VCaP (cell line): ENCODE measurements around the gene AHCTF1.
"Not testable (repeated sequence)": the region's sequence is repeated elsewhere in the genome, so short reads cannot be mapped to it uniquely, and the experiment has no call there.

Experiments
- H3K27ac ChIP-seq: fragments of 450-650 bp; 2 replicates; pipeline ENCODE4 v1.5.1; 2017
- TF ChIP-seq, protein P1 (sequence below): fragments of 450-650 bp; conservative IDR thresholded peaks from 2 replicates; pipeline ENCODE4 v1.5.1; 2017; ENCODE audit warnings: mild to moderate bottlenecking, moderate library complexity

AHCTF1 gene

DNA sequence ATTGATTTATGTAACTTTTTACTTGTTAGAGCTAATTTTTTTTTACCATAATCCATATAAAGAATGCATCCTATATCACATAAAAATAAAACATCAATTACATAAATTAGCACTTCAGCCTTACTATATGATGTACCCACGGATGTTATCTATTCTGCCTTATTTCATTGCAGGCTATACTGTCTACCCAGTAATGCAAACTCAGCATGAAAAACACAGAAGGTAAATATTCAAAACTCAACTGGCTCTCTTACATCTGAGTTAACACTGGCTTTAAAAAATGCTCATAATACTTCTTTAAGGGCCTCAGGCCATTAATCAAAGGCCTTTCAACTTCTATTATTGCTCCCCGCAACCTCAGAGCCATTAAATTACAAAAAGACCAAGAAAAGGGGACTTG, 65.8 kb downstream of the AHCTF1 start:
- TF ChIP-seq, protein P1, sequence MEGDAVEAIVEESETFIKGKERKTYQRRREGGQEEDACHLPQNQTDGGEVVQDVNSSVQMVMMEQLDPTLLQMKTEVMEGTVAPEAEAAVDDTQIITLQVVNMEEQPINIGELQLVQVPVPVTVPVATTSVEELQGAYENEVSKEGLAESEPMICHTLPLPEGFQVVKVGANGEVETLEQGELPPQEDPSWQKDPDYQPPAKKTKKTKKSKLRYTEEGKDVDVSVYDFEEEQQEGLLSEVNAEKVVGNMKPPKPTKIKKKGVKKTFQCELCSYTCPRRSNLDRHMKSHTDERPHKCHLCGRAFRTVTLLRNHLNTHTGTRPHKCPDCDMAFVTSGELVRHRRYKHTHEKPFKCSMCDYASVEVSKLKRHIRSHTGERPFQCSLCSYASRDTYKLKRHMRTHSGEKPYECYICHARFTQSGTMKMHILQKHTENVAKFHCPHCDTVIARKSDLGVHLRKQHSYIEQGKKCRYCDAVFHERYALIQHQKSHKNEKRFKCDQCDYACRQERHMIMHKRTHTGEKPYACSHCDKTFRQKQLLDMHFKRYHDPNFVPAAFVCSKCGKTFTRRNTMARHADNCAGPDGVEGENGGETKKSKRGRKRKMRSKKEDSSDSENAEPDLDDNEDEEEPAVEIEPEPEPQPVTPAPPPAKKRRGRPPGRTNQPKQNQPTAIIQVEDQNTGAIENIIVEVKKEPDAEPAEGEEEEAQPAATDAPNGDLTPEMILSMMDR, result no peak
- H3K27ac ChIP-seq, result no peak overlapping the region

DNA sequence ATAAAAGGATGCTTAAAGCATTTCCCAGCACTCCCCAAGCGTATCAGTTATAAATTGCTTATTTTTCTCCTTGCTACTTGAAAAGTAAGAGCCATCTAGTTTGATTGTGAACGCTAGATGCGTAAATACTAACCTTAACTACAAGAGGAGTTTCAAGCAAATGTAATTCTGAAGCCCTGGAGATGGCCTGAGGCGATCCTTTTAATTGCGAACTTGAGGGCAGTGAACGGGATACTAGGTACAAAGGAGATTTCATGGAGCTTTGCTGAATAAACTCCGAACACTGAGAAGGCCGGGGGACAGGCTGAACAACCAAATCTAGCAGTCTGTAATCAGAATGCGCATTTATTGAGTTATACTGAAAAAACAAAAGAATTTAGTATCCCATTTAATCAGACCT, 68.0 kb downstream of the AHCTF1 start:
- not testable (repeated sequence) for H3K27ac ChIP-seq

DNA sequence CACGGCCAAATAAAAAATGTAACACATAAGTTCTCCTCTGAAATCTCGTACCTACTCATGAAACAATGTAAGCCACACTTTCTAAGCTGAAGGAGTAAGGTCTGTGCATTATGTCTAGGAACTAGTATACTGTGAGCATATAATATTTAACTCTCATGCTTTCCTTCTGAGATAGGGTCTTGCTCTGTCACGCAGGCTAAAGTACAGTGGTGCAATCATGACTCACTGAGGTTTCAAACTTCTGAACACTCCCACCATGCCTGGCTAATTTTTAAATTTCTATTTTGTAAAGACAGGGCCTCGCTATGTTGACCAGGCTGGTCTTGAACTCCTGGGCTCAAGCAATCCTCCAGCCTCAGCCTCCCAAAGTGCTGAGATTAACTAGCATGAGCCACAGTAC, 71.3 kb downstream of the AHCTF1 start:
- TF ChIP-seq, protein P1, result no peak

DNA sequence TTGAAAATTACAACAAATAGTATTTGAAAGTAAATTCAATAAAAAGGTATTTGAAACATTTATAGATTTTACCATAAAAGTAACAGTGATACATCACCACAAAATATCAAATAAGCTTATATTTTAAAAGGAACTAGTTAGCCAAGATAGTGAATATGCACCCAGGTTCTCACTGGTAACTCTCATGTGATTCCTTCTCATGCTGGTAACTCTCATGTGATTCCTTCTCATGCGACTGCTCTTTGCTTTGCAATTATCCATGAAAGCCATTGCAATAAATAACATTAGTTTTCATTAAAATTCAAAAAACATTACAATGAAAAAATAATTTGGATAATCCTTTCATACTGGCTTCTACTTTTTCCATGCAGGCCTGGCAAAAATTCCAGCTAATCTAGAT, 75.4 kb downstream of the AHCTF1 start:
- no peak overlapping the region for H3K27ac ChIP-seq
- TF ChIP-seq, protein P1, result no peak

More for the DNA sequence above, 71.3 kb downstream of the AHCTF1 start:
- no peak overlapping the region for H3K27ac ChIP-seq

DNA sequence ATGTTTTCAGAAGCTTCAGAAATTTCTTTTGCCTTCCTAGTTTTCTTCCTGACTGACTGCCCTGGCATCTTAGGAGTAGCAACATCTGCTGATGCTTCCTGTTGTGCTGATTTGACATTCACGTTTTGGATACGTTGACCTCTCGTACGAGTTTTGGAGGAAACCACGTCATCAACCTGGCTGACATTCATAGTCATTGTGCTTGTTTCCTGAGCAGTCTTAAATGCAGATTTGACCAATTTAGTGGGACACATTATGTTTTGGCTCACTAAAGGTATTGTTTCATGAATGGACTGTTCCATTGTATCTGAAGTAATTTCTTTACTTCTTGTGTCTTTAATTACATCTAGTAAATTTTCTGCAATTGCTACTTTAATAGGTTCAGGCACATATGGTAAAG, 81.1 kb downstream of the AHCTF1 start:
- H3K27ac ChIP-seq, result not testable (repeated sequence)

DNA sequence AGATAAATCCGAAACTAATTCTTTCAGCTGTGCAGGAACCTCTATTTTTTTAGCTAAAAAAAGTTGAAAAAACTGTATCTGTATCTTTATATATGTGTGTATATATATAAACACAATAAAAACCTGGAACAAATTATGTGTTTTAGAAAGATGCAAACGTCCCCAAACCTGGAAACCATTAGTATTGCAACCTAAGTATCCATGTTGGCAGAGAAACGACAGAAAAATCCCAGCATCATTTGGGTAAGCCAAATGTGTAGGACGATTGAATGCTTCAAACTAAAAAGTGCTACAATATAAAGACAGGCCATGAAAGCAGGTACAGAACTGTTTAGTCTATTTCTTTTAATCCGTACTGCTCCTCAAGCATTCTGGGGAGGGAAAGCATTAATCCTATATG, 87.9 kb downstream of the AHCTF1 start:
- no peak overlapping the region for H3K27ac ChIP-seq
- TF ChIP-seq, protein P1, result no peak

DNA sequence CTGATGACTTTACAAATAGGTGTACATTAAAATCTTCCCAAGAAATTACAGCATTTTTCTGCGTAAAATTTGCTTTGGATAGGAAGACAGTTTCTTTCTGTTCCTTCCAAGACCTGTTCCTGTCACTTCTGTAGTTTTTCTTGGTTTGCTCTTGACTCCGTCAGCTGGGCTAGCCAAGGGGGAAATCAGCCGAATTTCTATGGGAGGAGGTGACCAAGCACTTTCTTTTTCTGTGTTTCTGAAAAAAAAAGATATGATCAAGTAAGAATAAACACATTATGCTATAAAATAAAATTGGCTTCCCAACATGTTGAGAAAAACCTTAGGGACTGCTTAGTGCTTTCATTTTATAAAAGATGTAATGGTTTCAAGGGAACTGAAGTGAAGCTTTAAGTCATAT, 91.0 kb downstream of the AHCTF1 start:
- H3K27ac ChIP-seq, result not testable (repeated sequence)

DNA sequence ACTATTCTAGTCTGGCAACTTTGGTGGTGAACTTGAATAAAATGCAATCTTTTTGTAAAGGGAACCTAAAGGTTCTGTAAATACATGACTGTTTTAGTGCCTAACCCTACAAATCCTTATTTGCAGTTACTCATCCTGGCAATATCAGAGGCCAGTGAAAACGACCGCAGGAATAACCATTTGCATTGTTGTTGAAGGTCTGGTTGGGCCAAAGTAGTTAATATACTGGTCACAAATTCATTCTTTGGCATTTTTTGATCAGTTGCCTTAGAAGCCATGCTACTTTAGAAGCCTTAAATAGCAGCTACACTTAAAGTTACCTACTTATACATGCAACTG, 93.7 kb downstream of the AHCTF1 start:
- TF ChIP-seq, protein P1, result no peak
- H3K27ac ChIP-seq, result no peak overlapping the region

DNA sequence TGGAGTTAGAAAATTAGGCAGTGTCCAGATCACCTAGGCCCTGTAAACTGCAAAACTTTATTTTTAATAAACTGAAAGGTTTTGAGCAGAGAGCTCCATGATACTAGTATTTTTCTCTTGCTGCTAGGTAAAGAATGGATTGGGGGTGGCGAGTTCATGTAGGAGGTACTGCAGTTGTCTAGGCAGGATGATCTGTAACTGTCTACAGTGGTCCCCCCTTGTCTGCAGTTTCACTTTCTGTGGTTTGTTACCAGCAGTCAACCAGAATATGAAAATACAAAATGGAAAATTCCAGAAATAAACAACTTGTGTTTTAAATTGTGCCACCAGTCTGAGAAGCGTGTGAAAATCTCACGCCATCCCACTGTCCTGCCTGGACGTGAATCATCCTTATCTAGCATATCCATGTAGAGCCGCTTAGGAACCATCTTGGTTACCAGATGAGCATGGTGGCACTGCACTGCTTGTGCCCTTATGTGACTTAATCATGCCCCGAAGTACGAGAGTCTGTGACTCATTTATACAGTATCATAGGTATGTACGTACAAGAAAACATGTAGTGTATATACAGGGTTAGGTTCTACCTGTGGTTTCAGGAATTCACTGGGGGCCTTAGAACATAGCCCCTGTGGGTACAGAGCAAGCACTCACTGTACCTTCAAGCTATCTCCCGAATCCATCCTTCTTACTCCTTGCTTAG, 94.2 kb downstream of the AHCTF1 start:
- TF ChIP-seq, protein P1, result no peak
- H3K27ac ChIP-seq, result no peak overlapping the region
